Activated naive CD4-positive, alpha-beta T cell treated with Interleukin-2 at 50 U/mL for 16 hours (primary cell): ENCODE measurements around the gene CABCOCO1.
A peak's percentile ranks its signal among the peaks of the same experiment; 100 is the strongest.

ENCODE experiments used
- DNase-seq: peaks from one replicate; pipeline ENCODE4 v3.0.0-alpha.2; 2020

Gene CABCOCO1

GRCh38 chr10:61757525-61758397 is 95.0 kb downstream of the CABCOCO1 start:
- no peak for DNase-seq

GRCh38 chr10:61758433-61758832 is 95.7 kb downstream of the CABCOCO1 start:
- no peak for DNase-seq

GRCh38 chr10:61759751-61760150 is 97.0 kb downstream of the CABCOCO1 start:
- no peak for DNase-seq

- no peak for DNase-seq
These were observed 98.5 kb downstream of the CABCOCO1 start for GRCh38 chr10:61760943-61761824.

- DNase-seq = no peak
These were observed 99.1 kb downstream of the CABCOCO1 start for GRCh38 chr10:61761825-61762217.

GRCh38 chr10:61763778-61764177 is 101.0 kb downstream of the CABCOCO1 start:
- DNase-seq = no peak

GRCh38 chr10:61764486-61764885 is 101.8 kb downstream of the CABCOCO1 start:
- no peak for DNase-seq

- DNase-seq = no peak
These were observed 102.7 kb downstream of the CABCOCO1 start for GRCh38 chr10:61765176-61766087.

- DNase-seq = no peak
These were observed 104.2 kb downstream of the CABCOCO1 start for GRCh38 chr10:61766927-61767326.

GRCh38 chr10:61774031-61774430 is 111.3 kb downstream of the CABCOCO1 start:
- DNase-seq = no peak

- DNase-seq = no peak
These were observed 112.4 kb downstream of the CABCOCO1 start for GRCh38 chr10:61775111-61775510.

- DNase-seq = no peak
These were observed 114.0 kb downstream of the CABCOCO1 start for GRCh38 chr10:61776615-61777266.

GRCh38 chr10:61778137-61778536 is 115.4 kb downstream of the CABCOCO1 start:
- no peak for DNase-seq

GRCh38 chr10:61779276-61779675 is 116.5 kb downstream of the CABCOCO1 start:
- DNase-seq = no peak

- peak; percentile 24 for DNase-seq
These were observed 117.4 kb downstream of the CABCOCO1 start for GRCh38 chr10:61779950-61780659.

- no peak for DNase-seq
These were observed 118.0 kb downstream of the CABCOCO1 start for GRCh38 chr10:61780732-61781131.

- DNase-seq = no peak
These were observed 119.3 kb downstream of the CABCOCO1 start for GRCh38 chr10:61781969-61782403.

GRCh38 chr10:61784354-61785133 is 121.8 kb downstream of the CABCOCO1 start:
- DNase-seq = peak; percentile 59

GRCh38 chr10:61785473-61786105 is 122.9 kb downstream of the CABCOCO1 start:
- DNase-seq = no peak

- peak; percentile 8 for DNase-seq
These were observed 124.0 kb downstream of the CABCOCO1 start for GRCh38 chr10:61786728-61787127.
